T-helper 2 cell treated with Interferon-gamma antibody and Interleukin-4, amounts not matched to agents 5 μg/mL and 100 μg/mL, for 36 hours (primary cell): ENCODE results near the gene VKORC1L1.
A peak's percentile ranks its signal among the peaks of the same experiment; 100 is the strongest.
"Not testable (repeated sequence)": the region's sequence is repeated elsewhere in the genome, so short reads cannot be mapped to it uniquely, and the experiment has no call there.

Experiments used
- DNase-seq: peaks from one replicate; pipeline ENCODE4 v3.0.0; 2021; ENCODE audit warnings: low spot score
- H3K27ac Mint-ChIP-seq: one replicate; pipeline ENCODE4 v1.8.0; 2021; ENCODE audit warnings: mild to moderate bottlenecking, mixed read lengths
- H3K27me3 Mint-ChIP-seq: one replicate; pipeline ENCODE4 v1.8.0; 2021; ENCODE audit warnings: low read depth, mixed read lengths
- H3K36me3 Mint-ChIP-seq: one replicate; pipeline ENCODE4 v1.8.0; 2021; ENCODE audit warnings: low read depth, mixed read lengths
- H3K4me1 Mint-ChIP-seq: one replicate; pipeline ENCODE4 v1.8.0; 2021; ENCODE audit warnings: low read depth, mixed read lengths
- H3K4me3 Mint-ChIP-seq: one replicate; pipeline ENCODE4 v1.8.0; 2022; ENCODE audit warnings: mild to moderate bottlenecking, moderate library complexity, mixed read lengths
- H3K9me3 Mint-ChIP-seq: one replicate; pipeline ENCODE4 v1.8.0; 2021; ENCODE audit warnings: mixed read lengths

The VKORC1L1 gene

GRCh38 chr7:65872776-65873581 is at the start of gene VKORC1L1:
Gene VKORC1L1 (plus strand): TSS chr7:65873074. CDS start chr7:65873372, 298 bp downstream.
- H3K36me3 Mint-ChIP-seq = peaks cover 3% of the 10 kb centered on the region
- peak; percentile 93 for DNase-seq
- H3K4me1 Mint-ChIP-seq = peaks cover 5% of the 10 kb centered on the region
- no peaks in the 10 kb centered on the region for H3K27me3 Mint-ChIP-seq
- peak within 1 kb of the TSS; percentile 87 for H3K4me3 Mint-ChIP-seq
- H3K27ac Mint-ChIP-seq = peak within 1 kb of the TSS; percentile 87
- no peaks in the 10 kb centered on the region for H3K9me3 Mint-ChIP-seq

- Mint-ChIP-seq H3K27ac (no peak overlapping the region), H3K36me3 (no peaks in the 10 kb centered on the region), H3K9me3 (no peaks in the 10 kb centered on the region), H3K4me1 (no peaks in the 10 kb centered on the region), H3K27me3 (no peaks in the 10 kb centered on the region), H3K4me3 (no peak overlapping the region)
- DNase-seq = no peak
Measured at GRCh38 chr7:65827366-65827765, 45.5 kb upstream of the VKORC1L1 start.

DNA sequence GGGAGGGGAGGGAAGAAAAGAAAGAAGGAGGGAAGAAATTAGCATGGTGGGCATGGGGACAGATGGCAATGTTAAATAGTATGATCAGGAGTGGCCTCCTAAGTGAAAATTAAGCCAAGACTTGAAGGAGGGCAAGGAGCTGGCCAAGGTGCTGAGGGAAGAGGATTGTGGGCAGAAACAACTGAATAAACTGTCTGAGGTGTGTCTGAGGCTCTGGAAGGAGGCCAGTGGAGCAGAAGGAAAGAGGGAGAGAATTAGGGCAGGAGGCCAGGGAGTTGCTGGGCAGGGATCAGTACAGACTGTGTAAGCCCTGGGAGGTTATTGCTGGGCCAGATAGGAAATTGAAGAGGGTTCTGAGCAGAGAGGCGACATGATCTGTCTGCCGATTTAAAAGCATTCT is 40.6 kb upstream of the VKORC1L1 start:
- H3K27ac Mint-ChIP-seq = no peak overlapping the region
- no peaks in the 10 kb centered on the region for H3K9me3 Mint-ChIP-seq
- H3K4me1 Mint-ChIP-seq = peaks cover 7% of the 10 kb centered on the region
- no peak for DNase-seq
- H3K4me3 Mint-ChIP-seq = no peak overlapping the region
- no peaks in the 10 kb centered on the region for H3K27me3 Mint-ChIP-seq
- no peaks in the 10 kb centered on the region for H3K36me3 Mint-ChIP-seq

DNA sequence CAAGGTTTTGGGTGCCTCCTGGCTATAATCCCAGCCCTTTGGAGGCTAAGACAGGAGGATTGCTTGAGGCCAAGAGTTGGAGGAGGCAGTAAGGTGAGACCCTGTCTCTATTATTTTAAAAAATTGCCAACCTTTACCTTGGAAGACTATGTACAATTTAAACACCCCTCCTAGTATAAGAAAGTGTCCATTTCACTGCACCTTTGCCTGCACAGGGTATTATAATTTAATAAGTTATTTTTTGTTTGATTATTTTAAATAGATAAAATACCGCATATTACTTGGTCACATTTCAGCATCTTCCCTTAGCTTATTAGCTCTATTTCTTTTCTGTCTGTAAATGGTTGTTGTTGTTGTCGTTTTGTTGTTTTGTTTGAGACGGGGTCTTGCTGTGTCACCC is 36.2 kb upstream of the VKORC1L1 start:
- not testable (repeated sequence) for H3K27ac Mint-ChIP-seq, H3K27me3 Mint-ChIP-seq, H3K9me3 Mint-ChIP-seq

GRCh38 chr7:65837541-65837956 is 35.3 kb upstream of the VKORC1L1 start:
- not testable (repeated sequence) for DNase-seq, H3K4me1 Mint-ChIP-seq, H3K27ac Mint-ChIP-seq, H3K4me3 Mint-ChIP-seq, H3K27me3 Mint-ChIP-seq, H3K9me3 Mint-ChIP-seq, H3K36me3 Mint-ChIP-seq

More for the DNA sequence above, 36.2 kb upstream of the VKORC1L1 start:
- not testable (repeated sequence) for H3K36me3 Mint-ChIP-seq, H3K4me3 Mint-ChIP-seq, DNase-seq, H3K4me1 Mint-ChIP-seq

DNA sequence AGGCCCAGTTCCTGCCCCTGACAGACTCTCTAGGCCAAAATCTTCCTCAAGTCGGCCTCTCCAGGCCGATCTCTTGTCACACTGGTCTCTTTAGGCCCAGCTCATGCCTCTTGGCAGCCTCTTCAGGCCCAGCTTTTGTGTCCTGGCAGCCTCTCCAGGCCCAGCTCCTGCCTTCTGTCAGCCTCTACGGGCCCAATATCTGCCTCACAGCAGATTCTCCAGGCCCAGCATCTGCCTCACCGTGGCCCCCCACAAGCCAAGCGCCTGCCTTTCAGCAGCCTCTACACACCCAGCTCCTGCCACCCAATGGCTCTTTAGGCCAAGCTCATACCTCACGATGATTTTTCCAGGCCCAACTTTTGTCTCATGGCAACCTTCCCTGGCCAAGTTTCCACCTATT is 33.0 kb upstream of the VKORC1L1 start:
- Mint-ChIP-seq H3K27me3 (peaks cover 2% of the 10 kb centered on the region), H3K27ac (no peak overlapping the region), H3K9me3 (no peaks in the 10 kb centered on the region), H3K36me3 (no peaks in the 10 kb centered on the region), H3K4me3 (no peak overlapping the region), H3K4me1 (peaks cover 5% of the 10 kb centered on the region)
- DNase-seq = no peak

GRCh38 chr7:65840446-65840845 is 32.4 kb upstream of the VKORC1L1 start:
- no peaks in the 10 kb centered on the region for H3K9me3 Mint-ChIP-seq
- no peak for DNase-seq
- H3K4me3 Mint-ChIP-seq = no peak overlapping the region
- peaks cover under 1% of the 10 kb centered on the region for H3K4me1 Mint-ChIP-seq
- H3K27ac Mint-ChIP-seq = no peak overlapping the region
- peaks cover 2% of the 10 kb centered on the region for H3K27me3 Mint-ChIP-seq
- H3K36me3 Mint-ChIP-seq = no peaks in the 10 kb centered on the region

DNA sequence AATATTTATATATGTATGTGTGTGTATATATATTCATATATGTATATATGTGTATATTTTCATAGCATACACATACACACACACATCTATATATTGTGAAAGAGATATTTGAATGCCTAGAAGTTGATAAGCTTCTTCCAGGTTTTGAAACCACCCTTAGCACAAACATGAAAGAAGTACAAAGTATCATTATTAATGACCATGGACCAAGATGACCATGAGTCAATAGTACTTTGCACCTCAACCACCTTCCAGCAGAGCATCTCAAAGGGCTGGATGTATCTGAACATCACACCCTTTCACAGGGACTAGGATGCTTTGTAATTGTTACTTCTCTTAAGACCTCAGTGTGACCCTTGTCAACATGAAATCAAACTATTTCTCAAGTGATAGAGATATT is 29.3 kb upstream of the VKORC1L1 start:
- not testable (repeated sequence) for H3K9me3 Mint-ChIP-seq, H3K36me3 Mint-ChIP-seq, H3K27me3 Mint-ChIP-seq, H3K27ac Mint-ChIP-seq, H3K4me1 Mint-ChIP-seq, H3K4me3 Mint-ChIP-seq, DNase-seq

DNA sequence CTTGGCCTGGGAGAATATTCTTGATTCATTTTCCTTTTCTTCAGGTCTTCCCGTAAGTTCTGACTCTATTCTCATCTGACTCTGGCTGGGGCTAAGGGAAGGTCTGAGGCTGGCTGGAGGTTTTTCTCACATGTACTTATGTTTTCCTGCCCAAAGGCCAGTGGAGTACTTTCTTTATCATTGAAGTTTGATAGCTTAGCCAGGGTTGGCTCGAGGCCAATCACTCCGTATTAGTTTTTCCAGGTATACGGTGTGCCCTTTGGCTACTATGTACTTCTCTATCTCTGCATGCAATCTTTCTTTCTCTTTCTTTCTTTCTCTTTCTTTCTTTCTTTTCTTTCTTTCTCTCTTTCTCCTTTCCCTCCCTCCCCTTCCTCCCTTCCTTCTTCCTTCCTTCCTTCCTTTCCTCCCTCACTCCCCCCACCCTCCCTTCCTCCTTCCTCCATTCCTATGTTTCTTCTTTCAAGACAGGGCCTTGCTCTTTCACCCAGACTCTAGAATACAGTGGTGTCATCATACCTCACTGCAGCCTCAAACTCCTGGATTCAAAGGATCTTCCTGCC is 26.8 kb upstream of the VKORC1L1 start:
- Mint-ChIP-seq H3K4me1 (no peaks in the 10 kb centered on the region), H3K27ac (no peak overlapping the region), H3K4me3 (no peak overlapping the region)

GRCh38 chr7:65853426-65853825 is 19.4 kb upstream of the VKORC1L1 start:
- H3K4me1 Mint-ChIP-seq, DNase-seq, H3K27me3 Mint-ChIP-seq, H3K27ac Mint-ChIP-seq, H3K9me3 Mint-ChIP-seq, H3K4me3 Mint-ChIP-seq, H3K36me3 Mint-ChIP-seq: not testable (repeated sequence)

More for the DNA sequence above, 26.8 kb upstream of the VKORC1L1 start:
- no peaks in the 10 kb centered on the region for H3K9me3 Mint-ChIP-seq
- H3K27me3 Mint-ChIP-seq = peaks cover 2% of the 10 kb centered on the region
- H3K36me3 Mint-ChIP-seq = no peaks in the 10 kb centered on the region
- no peak for DNase-seq

DNA sequence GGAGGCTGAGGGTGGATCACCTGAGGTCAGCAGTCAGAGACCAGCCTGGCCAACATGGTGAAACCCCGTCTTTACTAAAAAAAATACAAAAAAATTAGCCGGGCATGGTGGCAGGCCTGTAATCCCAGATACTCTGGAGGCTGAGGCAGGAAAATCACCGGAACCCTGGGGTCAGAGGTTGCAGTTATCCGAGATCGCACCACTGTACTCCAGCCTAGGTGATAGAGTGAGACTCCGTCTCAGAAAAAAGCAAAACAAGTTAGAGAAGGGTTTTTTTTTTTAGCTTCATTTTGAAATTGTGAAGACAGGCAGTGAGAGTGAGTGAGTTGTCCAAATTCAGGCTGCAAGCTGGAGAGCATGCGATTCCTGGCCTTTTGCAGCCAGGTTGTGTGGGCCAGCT is 19.0 kb upstream of the VKORC1L1 start:
- H3K27ac Mint-ChIP-seq = not testable (repeated sequence)

DNA sequence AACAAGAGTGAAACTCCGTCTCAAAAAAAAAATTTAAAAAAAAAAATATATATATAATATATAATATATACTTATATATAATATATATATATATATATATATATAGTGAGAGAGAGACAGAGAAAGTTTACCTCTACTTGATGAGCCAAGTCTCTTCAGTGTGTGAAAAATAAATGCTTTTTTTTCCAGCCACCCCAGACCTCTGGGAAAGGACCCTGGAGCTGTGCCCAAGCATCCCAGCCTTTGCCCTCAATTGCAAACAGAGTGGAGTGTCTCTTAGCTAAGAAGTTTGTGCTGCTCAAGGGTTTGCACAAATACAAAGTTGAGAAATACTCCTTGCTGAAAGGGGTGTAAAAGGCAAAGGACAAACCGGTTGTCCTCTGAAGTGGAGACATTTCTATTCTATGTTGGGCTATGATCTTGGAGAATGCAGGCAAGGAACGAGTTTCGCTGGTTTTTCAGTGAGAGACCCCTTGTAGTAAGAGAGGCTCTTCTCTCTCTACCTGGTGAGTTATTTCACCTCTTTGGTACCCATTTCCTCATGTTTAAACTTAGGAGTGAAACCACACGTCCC is 15.5 kb upstream of the VKORC1L1 start:
- not testable (repeated sequence) for H3K27ac Mint-ChIP-seq, H3K4me3 Mint-ChIP-seq, H3K9me3 Mint-ChIP-seq

More for the DNA sequence above, 19.0 kb upstream of the VKORC1L1 start:
- not testable (repeated sequence) for H3K4me3 Mint-ChIP-seq, H3K9me3 Mint-ChIP-seq, DNase-seq, H3K4me1 Mint-ChIP-seq, H3K36me3 Mint-ChIP-seq, H3K27me3 Mint-ChIP-seq

GRCh38 chr7:65858660-65859059 is 14.2 kb upstream of the VKORC1L1 start:
- not testable (repeated sequence) for H3K4me3 Mint-ChIP-seq, H3K4me1 Mint-ChIP-seq, DNase-seq, H3K9me3 Mint-ChIP-seq, H3K36me3 Mint-ChIP-seq, H3K27me3 Mint-ChIP-seq, H3K27ac Mint-ChIP-seq

More for the DNA sequence above, 15.5 kb upstream of the VKORC1L1 start:
- not testable (repeated sequence) for H3K36me3 Mint-ChIP-seq, DNase-seq, H3K4me1 Mint-ChIP-seq, H3K27me3 Mint-ChIP-seq

GRCh38 chr7:65866244-65866643 is 6.6 kb upstream of the VKORC1L1 start:
- H3K4me3 Mint-ChIP-seq, H3K4me1 Mint-ChIP-seq, H3K27ac Mint-ChIP-seq, H3K9me3 Mint-ChIP-seq, DNase-seq, H3K36me3 Mint-ChIP-seq, H3K27me3 Mint-ChIP-seq: not testable (repeated sequence)
